ENCODE measurements around the gene COA3.

GRCh38 chr17:42821176-42821575, 22.7 kb upstream of the COA3 start:
- TF ChIP-seq CTCF (IDR thresholded peaks at IDR 0.05) (no peak), POLR2A (IDR thresholded peaks at IDR 0.05) (no peak)
